Astrocyte of the hippocampus (primary cell): ENCODE measurements around the gene CCDC24.

Experiments used
- DNase-seq: peaks from one replicate; pipeline ENCODE4 v3.0.0; 2011; ENCODE audit warnings: low read depth, low spot score

CCDC24 gene

DNA sequence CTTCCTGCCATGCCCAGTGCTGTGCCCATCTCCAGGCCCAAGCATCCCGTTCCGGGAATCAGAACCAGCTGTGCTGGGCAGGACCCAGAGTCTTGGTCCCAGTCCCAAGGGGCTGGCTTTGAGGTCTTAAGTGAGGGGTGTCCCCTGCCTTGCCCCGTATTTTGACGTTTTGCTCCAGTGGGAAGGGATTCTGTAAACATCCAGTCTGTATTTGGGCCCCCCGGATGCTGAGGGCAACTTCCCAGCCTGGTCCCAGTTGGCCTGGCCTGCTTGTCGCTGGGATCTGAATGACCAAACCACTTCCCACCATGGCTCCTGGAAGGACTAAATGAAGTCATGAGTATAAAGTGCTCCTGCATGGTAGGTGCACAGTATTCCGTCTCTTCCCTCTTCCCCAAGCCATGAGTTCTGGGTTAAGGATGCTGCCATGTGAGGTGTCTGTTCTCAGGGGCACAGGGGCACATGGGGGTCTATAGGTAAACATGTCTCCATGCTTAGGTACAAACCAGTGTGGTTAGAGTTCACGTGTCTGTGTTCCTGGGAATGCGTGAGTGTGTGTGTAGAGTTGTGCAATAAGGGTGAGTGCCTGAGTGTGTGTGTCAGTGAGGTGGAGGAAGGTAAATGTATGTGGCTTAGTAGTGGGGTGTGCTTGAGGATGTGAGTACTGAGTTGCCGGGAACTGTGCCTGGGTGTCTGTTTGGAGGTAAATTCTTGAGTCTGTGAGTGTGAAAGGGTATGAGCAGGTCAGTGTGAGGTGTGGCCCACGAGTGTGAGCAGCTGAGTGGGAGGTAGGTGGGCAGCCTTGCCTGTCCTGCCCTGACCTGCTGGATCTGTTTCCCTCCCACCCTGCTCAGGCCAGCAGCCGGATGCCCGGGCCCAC, 10.9 kb upstream of the CCDC24 start:
- no peak for DNase-seq

DNA sequence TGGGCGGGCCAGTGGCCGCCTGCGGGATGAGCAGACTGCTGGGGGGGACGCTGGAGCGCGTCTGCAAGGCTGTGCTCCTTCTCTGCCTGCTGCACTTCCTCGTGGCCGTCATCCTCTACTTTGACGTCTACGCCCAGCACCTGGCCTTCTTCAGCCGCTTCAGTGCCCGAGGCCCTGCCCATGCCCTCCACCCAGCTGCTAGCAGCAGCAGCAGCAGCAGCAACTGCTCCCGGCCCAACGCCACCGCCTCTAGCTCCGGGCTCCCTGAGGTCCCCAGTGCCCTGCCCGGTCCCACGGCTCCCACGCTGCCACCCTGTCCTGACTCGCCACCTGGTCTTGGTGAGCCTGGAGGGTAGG, 10.3 kb upstream of the CCDC24 start:
- DNase-seq: no peak

DNA sequence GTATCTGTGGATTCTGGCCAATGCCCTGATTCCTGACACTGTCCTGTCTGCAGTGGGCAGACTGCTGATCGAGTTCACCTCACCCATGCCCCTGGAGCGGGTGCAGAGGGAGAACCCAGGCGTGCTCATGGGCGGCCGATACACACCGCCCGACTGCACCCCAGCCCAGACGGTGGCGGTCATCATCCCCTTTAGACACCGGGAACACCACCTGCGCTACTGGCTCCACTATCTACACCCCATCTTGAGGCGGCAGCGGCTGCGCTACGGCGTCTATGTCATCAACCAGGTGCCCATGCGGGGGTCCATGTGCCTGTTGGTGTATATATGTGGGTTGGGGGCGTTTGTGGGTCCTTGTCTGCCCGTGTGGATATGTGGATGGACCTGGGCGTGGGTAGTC, 9.8 kb upstream of the CCDC24 start:
- DNase-seq: no peak

DNA sequence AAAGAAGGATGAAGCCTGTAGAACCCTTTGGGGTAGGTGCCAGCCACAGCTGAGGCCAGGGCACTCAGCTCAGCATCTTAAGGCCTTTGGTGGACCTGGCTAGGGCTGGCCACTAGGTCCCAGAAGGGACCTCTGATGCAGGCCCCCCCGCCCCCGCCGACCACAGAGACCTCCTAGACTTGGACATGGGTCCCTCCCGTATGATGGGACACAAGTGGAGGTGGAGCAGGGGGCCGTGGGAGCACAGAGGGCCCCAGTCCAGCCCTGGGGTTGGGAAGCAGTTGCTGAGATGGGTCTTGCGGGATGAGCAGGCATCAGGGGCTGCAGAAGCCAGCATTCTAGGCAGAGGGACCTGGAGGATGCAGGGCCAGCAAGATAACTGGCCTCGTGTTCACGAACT, 9.2 kb upstream of the CCDC24 start:
- DNase-seq: no peak

DNA sequence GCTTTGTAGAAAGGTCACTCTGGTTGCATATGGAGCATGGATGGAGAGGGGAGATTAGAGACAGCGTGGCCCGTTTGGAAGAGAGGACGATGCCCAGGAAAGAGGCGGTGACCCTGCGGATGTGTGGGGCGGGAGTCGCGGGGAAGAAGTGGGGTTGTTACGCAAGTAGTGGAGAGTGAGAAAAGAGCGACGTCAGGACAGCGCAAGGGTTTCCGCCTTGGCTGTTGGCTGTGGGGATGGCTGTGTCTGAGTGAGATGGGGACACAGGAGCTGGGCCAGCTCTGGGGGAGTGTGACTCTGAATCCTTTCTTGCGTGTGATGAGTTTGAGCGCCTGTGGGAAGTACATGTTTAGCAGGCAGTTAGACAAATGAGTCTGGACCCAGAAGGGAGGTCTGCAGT, 8.6 kb upstream of the CCDC24 start:
- no peak for DNase-seq

DNA sequence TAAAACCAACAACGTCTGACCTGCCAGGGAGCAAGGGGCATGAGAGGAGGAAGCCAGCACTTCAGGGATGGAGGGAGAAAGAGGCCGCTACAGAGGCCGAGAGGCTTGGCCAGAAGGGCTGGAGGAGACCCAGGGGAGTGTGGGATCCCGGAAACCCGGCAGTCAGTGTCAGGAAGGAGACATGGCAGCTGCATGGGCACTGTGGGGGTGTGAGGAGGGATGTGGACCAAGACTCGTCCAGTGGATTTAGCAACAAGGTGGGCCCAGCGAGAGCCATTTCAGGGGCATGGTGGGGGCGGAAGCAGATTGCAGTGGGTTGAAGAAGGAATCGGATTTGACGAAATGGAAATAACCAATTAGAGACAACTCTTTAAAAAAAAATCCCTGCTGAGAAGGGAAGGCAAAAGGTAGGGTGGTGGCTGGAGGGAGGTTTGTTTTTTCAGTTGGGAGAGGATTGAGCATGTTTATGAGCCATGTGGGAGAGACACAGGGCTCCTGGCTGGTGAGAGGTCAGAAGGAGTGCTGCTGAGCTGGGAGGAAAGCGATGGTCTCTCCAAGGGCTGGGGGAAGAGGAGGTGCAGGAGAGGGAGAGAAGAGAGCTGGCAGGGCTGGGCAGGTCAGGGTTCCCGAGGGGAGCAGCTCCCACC, 8.0 kb upstream of the CCDC24 start:
- no peak for DNase-seq

DNA sequence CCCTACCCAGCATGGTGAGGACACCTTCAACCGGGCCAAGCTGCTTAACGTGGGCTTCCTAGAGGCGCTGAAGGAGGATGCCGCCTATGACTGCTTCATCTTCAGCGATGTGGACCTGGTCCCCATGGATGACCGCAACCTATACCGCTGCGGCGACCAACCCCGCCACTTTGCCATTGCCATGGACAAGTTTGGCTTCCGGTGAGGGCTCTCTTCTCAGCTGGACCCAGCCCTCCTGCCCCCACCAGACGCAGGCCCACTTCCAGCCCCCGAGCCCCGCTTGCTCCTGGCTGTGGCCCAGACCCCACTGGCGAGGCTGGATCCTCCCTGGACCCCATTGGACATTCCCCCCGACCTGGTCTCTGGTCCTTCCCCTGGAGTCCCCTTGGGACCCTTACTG, 6.5 kb upstream of the CCDC24 start:
- DNase-seq: no peak

DNA sequence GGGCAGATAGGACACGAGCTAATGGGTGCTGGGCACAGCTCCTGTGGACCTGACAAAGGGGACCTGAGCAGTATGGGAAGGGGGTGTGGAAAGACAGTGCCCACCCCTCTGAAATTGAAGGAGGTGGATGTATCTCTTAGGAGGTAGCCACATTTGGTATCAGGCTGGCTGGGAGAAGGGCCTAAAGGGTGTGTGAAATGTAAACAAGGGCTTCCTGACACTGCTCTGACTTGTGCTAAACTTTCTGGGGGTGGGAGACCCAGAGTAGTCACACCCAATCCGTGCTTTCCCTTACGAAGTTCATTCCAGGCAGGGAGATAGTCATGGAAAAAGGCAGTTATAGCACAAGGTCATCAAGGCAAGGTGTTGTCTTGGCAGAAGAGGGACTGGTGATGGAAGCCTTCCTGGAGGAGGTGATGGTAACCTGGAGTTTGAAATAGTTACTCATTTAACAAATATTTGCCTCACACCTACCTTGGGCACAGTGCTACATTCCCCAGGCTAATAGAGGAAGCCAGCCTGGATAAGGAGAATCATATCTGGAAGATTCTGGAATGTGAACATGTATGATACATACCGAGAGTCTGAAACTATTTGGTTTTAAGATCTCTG, 5.3 kb upstream of the CCDC24 start:
- no peak for DNase-seq

DNA sequence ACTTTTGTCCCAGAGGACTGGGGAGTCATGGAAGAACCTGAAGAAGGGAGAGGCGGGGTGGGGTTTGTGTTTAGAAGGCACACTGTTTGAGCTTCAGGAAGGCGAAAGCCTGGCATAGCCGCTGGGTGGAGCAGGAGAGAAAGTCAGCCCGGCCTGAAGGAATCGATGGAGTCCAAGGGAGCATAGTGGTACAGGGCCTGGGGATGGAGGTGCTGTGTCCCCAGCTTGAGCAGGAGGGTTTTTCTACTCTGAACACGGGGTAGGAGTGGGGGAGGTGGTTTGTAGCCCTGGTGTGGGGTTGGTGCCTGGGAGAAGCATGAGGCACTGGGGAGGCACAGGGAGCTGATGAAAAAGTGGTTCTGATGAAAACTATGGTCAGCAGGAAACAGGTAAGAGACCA, 4.7 kb upstream of the CCDC24 start:
- DNase-seq: no peak

DNA sequence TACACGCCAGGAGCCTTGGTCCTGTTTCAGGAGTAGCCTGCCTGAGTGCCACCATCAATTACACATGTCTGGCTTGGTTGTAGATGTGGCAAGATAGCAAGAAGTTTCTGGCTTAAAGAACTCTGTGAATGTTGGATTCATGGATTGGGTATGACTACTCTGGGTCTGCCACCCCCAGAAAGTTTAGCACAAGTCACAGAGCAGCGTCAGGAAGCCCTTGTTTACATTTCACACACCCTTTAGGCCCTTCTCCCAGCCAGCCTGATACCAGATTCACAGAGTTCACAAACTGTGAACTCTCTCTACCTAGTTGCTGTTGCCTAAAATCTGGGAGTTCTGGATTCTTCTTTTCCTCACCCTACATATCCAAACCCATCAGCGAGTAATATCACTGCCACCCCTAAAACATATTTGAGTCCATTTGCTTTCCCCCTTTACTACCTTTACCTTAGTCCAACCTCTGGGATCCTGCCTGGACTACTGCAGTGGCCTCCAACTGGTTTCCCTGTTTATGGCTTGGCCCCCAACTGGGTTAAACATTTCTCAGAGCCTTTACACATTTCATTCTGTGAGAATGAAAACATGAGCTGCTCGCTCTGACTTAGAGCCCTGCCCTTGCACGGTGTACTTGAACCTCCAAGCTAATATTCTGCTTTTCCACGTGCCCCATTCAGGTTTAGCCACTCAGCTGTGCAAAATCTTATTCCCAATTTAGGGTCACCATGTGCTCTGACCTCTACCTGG, 4.1 kb upstream of the CCDC24 start:
- no peak for DNase-seq

DNA sequence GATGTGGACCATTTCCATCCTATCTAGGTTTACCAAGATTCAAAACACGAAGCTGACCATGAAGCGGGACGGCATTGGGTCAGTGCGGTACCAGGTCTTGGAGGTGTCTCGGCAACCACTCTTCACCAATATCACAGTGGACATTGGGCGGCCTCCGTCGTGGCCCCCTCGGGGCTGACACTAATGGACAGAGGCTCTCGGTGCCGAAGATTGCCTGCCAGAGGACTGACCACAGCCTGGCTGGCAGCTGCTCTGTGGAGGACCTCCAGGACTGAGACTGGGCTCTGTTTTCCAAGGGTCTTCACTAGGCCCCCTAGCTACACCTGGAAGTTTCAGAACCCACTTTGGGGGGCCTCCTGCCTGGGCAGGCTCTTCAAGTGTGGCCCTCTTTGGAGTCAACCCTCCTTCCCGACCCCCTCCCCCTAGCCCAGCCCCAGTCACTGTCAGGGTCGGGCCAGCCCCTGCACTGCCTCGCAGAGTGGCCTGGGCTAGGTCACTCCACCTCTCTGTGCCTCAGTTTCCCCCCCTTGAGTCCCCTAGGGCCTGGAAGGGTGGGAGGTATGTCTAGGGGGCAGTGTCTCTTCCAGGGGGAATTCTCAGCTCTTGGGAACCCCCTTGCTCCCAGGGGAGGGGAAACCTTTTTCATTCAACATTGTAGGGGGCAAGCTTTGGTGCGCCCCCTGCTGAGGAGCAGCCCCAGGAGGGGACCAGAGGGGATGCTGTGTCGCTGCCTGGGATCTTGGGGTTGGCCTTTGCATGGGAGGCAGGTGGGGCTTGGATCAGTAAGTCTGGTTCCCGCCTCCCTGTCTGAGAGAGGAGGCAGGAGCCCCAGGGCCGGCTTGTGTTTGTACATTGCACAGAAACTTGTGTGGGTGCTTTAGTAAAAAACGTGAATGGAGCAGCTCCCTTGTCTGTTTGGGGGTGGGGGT, 864 bp upstream of the CCDC24 start:
- peak; percentile 22 for DNase-seq

DNA sequence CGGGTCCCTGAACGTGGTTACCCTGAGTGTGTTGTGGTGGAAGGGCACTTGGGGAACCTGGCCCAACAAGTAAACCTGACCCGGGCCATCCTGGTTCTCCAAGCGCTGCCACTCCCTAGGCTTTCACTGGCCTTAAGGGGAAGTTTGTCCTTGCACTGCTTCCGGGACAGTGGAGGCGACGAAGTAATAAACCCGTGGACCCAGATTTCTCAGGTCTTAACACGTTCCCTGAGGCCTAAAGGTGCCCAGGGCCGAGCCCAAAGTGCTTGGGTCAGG, 261 bp upstream of the CCDC24 start:
- DNase-seq: no peak

DNA sequence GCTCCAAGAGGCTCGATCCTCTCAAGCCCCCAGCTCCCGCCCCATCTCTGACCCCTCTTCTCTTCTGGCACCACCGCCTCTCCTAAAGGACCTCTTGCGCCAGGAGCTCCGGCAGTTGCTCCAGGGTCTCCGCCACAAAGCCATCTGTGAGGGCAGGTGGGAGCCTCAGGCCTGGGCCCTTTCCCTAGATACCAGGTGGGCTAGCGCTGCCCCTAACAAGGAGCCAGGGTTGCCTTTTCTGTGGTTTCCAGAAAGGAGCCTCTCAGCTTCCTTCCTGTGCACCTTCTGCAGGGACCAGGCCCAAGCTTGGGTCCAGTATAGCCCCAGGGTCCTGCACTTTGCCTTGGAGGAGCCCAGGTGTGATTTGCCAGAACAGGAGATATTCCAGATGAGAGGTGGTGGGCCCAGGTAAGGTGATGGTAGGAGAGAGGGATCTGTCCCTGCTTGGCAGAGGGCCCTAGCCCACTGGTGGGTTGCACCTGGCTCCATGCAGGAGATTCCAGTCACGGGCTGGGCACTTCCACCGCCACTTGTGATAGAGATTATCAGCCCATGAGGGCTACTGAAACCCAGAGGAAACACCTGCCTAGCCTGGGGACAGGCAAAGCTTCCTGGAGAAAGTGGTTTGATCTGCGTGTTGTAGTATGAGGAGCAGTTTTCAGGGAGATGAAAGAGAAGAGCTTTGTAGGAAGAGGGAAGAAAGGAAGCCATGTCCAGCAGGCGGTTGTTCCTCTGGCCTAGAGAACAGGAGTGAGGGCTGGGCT, 1.0 kb downstream of the CCDC24 start:
- no peak for DNase-seq

DNA sequence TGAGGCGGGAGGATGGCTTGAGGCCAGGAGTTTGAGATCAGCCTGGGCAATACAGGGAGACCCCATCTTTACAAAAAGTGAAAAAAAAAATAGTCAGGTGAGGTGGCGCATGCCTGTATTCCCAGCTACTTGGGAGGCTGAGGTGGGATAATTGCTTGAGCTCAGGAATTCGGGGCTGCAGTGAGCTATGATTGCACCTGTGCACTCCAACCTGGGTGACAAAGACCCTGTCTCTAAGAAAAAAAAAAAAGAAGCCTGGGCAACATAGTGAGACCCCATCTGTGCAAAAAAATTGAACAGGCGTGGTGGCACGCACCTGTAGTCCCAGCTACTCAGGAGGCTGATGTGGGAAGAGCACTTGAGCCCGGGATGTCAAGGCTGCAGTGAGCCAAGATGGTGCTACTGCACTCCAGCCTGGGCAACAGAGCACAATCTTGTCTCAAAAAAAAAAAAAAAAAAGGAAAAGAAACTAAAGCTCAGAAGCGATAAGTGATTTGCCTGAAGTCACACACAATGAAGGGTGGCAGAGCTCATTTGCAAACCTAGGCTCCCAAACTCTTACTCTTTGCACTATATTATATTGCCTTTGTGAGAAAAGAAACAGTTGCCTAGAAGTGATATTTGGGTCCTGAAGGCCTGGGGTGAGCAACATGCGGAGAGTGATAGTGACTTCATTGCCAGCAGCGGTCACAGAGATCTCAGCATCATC, 2.0 kb downstream of the CCDC24 start:
- no peak for DNase-seq

DNA sequence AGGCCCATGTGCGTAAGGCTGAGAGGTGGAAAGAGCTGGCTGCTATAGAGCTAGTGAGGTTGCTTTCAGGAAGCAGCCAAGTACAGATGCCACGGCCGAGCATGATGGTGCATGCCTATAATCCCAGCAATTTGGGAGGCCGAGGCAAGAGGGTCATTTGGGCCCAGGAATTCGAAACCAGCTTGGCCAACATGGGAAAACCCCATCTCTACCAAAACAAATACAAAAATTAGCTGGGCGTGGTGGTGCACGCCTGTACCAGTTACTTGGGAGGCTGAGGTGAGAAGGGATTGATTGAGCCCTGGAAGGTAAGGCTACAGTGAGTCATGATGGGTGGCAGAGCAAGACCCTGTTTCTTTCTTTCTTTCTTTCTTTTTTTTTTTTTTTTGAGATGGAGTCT, 2.7 kb downstream of the CCDC24 start:
- no peak for DNase-seq

DNA sequence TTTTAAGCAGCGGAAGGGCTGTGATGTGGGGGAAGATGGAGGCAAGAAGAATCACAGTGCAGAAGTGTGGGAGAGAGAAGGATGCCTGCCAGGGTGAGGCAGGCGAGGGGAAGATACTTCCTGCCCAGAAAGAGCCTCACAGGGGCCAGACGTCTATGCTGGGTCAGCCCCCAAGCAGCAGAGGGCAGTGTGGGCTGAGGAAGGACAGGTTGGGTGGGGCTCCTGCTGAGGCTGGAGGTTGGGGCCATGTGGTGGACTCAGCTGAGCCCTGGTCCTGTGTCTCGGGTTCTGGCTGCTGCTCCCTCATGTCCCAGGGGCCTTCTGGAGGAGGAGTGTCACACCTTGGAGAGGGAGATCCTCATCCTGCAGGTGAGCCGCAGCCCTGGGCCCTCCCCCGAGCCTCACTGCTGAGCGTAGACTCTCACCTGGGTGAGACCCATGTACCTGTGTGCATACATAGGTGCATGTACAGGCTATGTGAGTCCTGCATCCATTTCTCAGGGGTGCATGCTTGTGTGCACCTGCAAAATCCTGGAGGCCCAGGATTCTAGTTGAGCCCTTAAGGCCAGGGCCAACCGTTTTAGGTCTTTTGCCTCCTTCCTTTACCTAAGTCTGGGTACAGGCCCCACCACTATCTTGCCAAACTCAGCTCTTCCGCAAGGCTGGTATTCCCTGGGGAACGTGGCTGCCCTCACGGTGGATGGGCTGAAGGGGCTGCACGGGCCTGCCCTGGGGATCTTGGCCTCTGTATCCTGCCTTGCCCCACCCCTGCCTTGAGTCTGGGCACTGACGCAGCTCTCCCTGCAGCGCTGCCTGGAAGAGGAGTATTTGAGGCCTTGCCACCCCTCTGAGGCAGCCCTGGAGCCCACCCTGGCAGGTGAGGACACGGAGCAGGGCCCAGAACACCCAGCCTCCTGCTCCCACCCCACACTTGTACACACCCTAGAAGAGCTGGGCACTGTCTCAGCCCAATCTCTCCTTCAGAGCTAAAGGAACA, 3.7 kb downstream of the CCDC24 start:
- no peak for DNase-seq

DNA sequence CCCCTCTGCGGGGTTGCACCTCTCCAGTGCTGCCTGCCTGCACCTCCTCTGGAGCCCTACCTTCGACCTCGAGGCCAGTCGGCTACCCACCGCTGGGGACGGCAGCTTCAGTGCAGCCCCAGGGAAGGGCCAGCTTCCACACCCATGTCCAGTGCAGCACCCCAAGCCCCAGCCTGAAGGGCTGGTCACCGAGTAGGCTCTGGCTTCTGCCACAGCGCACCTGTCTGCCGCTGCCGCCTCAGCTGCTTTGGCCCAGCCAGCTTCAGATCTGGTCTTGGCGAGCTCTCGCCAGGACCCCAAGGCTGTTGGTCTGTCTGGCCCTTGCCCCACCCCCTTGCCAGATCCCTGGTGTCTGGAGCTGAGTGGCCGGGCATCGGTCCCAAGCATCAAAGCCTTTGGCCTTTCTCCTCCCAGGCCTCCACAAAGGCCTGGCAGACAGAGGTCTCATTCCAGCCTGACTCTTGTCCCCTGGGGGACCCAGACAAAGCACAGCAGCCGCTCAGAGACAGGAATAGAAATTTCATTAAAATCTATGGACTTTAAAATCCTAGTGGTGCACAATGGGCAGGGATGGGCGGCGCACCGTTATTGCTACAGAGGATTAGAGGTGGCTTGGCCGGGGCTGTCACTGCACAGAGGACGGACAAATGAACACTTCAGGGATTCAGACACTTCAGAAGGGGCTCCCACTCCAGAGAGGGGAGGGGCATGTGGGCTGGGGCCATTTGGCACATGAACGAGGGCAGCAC, 4.8 kb downstream of the CCDC24 start:
- DNase-seq: no peak

DNA sequence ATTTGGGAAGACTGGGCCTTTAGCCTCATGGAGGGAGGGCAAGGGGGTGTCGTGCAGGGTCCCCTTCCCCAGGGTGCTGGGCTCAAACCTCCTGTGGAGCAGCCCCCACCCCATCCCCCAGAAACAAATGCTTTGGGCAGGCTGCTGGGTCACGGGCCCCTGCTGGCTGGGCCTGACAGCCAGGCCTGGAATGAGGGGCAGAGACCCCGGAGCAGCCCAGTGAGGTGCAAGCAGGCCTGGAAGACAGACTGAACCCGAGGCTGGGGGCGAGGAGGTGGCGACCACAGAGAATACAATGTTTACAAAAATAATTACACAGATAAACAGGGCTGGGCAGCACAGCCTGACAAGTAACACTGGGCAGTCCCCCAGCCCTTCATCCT, 5.3 kb downstream of the CCDC24 start:
- no peak for DNase-seq
